GM12878 (cell line): ENCODE results near the gene SKAP1. TPM values are rescaled to one million over a fixed set of nuclear protein-coding genes. Genes with fewer than 3 reads are reported as not detected.

Source experiments
- CREB1 ChIP-seq: IDR thresholded peaks from 2 replicates; pipeline ENCODE4 v1.6.1; 2012; ENCODE audit warnings: low read depth, mild to moderate bottlenecking, inconsistent platforms
- CTCF ChIP-seq, 3 experiments: IDR thresholded peaks in 2 of 3; conservative IDR thresholded peaks in 1 of 3; 2 replicates each; pipeline ENCODE4 v1.5.1; 2011; ENCODE audit warnings: low read depth in 3 of 3, low read length in 3 of 3, mild to moderate bottlenecking in 3 of 3, control low read depth in 2 of 3, moderate library complexity in 2 of 3, inconsistent platforms in 1 of 3, mixed read lengths in 1 of 3; ENCODE audit not compliant: control insufficient read depth in 2 of 3, insufficient read depth in 1 of 3; ENCODE audit errors: extremely low read depth in 1 of 3
- ETV6 ChIP-seq, 2 experiments: fragments of 450-650 bp in 1 of 2; IDR thresholded peaks in 1 of 2; conservative IDR thresholded peaks in 1 of 2; 2 replicates each; pipeline ENCODE4 v1.6.1; 2014; ENCODE audit warnings: antibody characterized with exemption in 1 of 2, borderline replicate concordance in 1 of 2, low read depth in 1 of 2, mild to moderate bottlenecking in 1 of 2, moderate library complexity in 1 of 2
- SREBF2 ChIP-seq: IDR thresholded peaks from 2 replicates; pipeline ENCODE4 v1.6.1; 2012; ENCODE audit warnings: mild to moderate bottlenecking, low read length
- ZBTB4 ChIP-seq: fragments of 450-650 bp; formaldehyde crosslinking; IDR thresholded peaks from 2 replicates; pipeline ENCODE4 v1.4.0; 2022; ENCODE audit warnings: mild to moderate bottlenecking, moderate library complexity
- polyA plus RNA-seq, 11 experiments: library from polyadenylated mRNA; depleted of rRNA in 4 of 11; unstranded in 6 of 11; stranded (reverse) in 5 of 11; fragments of >200 nt; fragmentation: Nextera tagmentation in 4 of 11; fragmentation: Illumina TruSeq in 1 of 11; extraction: Ambion mirVana in 4 of 11; extraction: Trizol in 1 of 11; gene quantifications; 1 replicate in 1 of 11; 2 replicates in 10 of 11; pipeline versions ENCODE4 v1.2.1 to v1.2.3, GENCODE V29; 2011 to 2016; ENCODE audit warnings: inconsistent platforms in 2 of 11, missing spikeins in 2 of 11, low read depth in 1 of 11
- total RNA-seq, 4 experiments: library from RNA; depleted of rRNA in 3 of 4; stranded (reverse); fragments of >200 nt in 3 of 4; fragmentation: Illumina TruSeq in 1 of 4; extraction: Trizol in 1 of 4; gene quantifications; 2 replicates each; pipeline versions ENCODE4 v1.2.1 to v1.2.3, GENCODE V29; 2013 to 2021
- TF ChIP-seq, protein P1 (sequence below): IDR thresholded peaks from 2 replicates; pipeline ENCODE4 v1.6.1; 2012; ENCODE audit warnings: low read depth, low read length, improper control_type of control experiment
- TF ChIP-seq, protein P2 (sequence below): fragments of 450-650 bp; IDR thresholded peaks from 2 replicates; pipeline ENCODE4 v1.6.1; 2017; ENCODE audit warnings: mild to moderate bottlenecking

SKAP1 gene
- total and polyA plus RNA-seq, 10 of the 15 experiments (the other 5 are each of a cell fraction or from before 2014, with no cell fraction given), result 17.1 to 97.6 (median 35.9) TPM

GRCh38 chr17:48219617-48220016 lies 210.4 kb downstream of the SKAP1 start (continued):
- no peak for TF ChIP-seq CTCF (IDR thresholded peaks at IDR 0.05 in 2 of 3, conservative IDR thresholded peaks at IDR 0.05 in 1 of 3; ENCODE audit: control insufficient read depth in 2 of 3, extremely low read depth in 1 of 3, insufficient read depth in 1 of 3, low read depth in 3 of 3, low read length in 3 of 3)
- TF ChIP-seq, protein P1, sequence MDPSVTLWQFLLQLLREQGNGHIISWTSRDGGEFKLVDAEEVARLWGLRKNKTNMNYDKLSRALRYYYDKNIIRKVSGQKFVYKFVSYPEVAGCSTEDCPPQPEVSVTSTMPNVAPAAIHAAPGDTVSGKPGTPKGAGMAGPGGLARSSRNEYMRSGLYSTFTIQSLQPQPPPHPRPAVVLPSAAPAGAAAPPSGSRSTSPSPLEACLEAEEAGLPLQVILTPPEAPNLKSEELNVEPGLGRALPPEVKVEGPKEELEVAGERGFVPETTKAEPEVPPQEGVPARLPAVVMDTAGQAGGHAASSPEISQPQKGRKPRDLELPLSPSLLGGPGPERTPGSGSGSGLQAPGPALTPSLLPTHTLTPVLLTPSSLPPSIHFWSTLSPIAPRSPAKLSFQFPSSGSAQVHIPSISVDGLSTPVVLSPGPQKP, result no peak
- TF ChIP-seq CREB1, result no peak
- no peak for TF ChIP-seq ZBTB4 (CRISPR knock-in tag)
- TF ChIP-seq SREBF2, result no peak
- TF ChIP-seq, protein P2, sequence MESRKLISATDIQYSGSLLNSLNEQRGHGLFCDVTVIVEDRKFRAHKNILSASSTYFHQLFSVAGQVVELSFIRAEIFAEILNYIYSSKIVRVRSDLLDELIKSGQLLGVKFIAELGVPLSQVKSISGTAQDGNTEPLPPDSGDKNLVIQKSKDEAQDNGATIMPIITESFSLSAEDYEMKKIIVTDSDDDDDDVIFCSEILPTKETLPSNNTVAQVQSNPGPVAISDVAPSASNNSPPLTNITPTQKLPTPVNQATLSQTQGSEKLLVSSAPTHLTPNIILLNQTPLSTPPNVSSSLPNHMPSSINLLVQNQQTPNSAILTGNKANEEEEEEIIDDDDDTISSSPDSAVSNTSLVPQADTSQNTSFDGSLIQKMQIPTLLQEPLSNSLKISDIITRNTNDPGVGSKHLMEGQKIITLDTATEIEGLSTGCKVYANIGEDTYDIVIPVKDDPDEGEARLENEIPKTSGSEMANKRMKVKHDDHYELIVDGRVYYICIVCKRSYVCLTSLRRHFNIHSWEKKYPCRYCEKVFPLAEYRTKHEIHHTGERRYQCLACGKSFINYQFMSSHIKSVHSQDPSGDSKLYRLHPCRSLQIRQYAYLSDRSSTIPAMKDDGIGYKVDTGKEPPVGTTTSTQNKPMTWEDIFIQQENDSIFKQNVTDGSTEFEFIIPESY, result no peak
- no peak for TF ChIP-seq ETV6 (conservative IDR thresholded peaks at IDR 0.05 in 1 of 2, IDR thresholded peaks at IDR 0.05 in 1 of 2; ENCODE audit: borderline replicate concordance in 1 of 2, low read depth in 1 of 2)
